Activated CD4-positive, alpha-beta memory T cell treated with anti-CD3 and anti-CD28 coated beads, Interleukin-2, amount 10 ng/mL, durations not matched to agents 7 days and 5 days (primary cell): Measurements from ENCODE around the gene MCUB. TPM values are rescaled to one million over a fixed set of nuclear protein-coding genes. Genes with fewer than 3 reads are reported as not detected.
"Not testable (repeated sequence)": the region's sequence is repeated elsewhere in the genome, so short reads cannot be mapped to it uniquely, and the experiment has no call there.

Experiments
- CTCF ChIA-PET: fragments of 350-600 bp; sonication (Branson Sonifier 250); formaldehyde crosslinking; loops from one replicate; lab custom pipeline; 2021; ENCODE audit warnings: antibody characterized with exemption, inconsistent platforms; lab: Charles Lee
- POLR2A ChIA-PET: fragments of 350-600 bp; sonication (Branson Sonifier 250); formaldehyde crosslinking; loops from one replicate; lab custom pipeline; 2021; ENCODE audit warnings: antibody characterized with exemption; lab: Charles Lee
- DNase-seq: peaks from one replicate; pipeline ENCODE4 v3.0.0-alpha.2; 2020
- H3K27ac Mint-ChIP-seq: one replicate; pipeline ENCODE4 v1.8.0; 2021; ENCODE audit warnings: mild to moderate bottlenecking, mixed read lengths
- H3K27me3 Mint-ChIP-seq: one replicate; pipeline ENCODE4 v1.8.0; 2021; ENCODE audit warnings: mixed read lengths
- H3K36me3 Mint-ChIP-seq: one replicate; pipeline ENCODE4 v1.8.0; 2021; ENCODE audit warnings: low read depth, mixed read lengths
- H3K4me1 Mint-ChIP-seq: one replicate; pipeline ENCODE4 v1.8.0; 2021; ENCODE audit warnings: mixed read lengths
- H3K4me3 Mint-ChIP-seq: one replicate; pipeline ENCODE4 v1.8.0; 2021; ENCODE audit warnings: mild to moderate bottlenecking, mixed read lengths
- H3K9me3 Mint-ChIP-seq: one replicate; pipeline ENCODE4 v1.8.0; 2021; ENCODE audit warnings: mixed read lengths
- total RNA-seq, 2 experiments: library from RNA; stranded (reverse); gene quantifications; one replicate each; pipeline ENCODE4 v1.2.3, GENCODE V29; 2021

MCUB gene
- total RNA-seq, 2 experiments from 2014 or later = 90.6 to 96.9 TPM

DNA sequence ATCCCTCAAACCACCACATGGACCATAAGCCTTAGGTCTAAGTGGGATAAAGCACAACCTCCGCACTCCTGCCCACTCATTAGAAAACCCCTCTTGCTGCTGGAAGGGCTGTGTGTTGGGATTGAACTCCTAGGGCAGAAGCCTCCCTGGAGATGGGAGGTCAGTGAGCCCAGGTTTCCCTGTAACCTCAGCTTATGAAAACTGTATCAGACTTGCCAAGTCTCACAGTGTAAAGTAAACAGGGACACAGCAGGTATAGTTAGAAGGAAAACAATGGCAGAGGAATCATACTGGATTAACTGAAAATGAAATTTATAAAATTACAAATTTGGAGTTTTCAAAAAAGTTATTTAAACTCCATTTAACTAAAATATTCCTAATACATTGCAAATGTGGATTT, 113.3 kb downstream of the MCUB start:
- Mint-ChIP-seq H3K4me3 (no peak overlapping the region), H3K27ac (no peak overlapping the region), H3K9me3 (peaks cover 8% of the 10 kb centered on the region), H3K36me3 (peaks cover 49% of the 10 kb centered on the region), H3K27me3 (no peaks in the 10 kb centered on the region), H3K4me1 (peaks cover 6% of the 10 kb centered on the region)
- CTCF ChIA-PET = interaction anchor here (1.4 kb wide), 1 partner anchor 240 kb away, joined by 3 read pairs; the partner anchor contains the start of gene SEC24B
- POLR2A ChIA-PET = no interaction called here
- DNase-seq = no peak

DNA sequence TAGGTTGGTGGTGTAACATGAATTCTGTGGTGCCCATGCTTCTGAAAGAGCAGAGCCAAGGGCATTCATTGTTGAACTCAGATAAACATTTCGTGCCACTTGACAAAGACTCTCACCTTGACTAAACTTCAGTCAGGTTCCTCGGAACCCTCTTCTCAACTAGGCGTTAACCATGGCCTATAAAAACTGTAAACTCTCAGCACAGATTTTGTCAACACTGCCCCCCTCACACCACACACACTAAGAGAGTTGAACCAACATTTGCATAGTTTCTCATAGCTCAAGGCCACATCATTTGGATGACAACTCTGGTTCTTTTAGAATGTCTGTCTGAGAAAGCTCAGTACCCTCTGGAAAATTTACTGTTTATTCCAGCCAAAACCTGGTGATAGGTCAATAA, 115.1 kb downstream of the MCUB start:
- CTCF ChIA-PET = no interaction called here
- H3K9me3 Mint-ChIP-seq = peaks cover 8% of the 10 kb centered on the region
- H3K4me1 Mint-ChIP-seq = no peaks in the 10 kb centered on the region
- POLR2A ChIA-PET = no interaction called here
- no peak overlapping the region for H3K4me3 Mint-ChIP-seq
- DNase-seq = no peak
- H3K27me3 Mint-ChIP-seq = no peaks in the 10 kb centered on the region
- no peak overlapping the region for H3K27ac Mint-ChIP-seq
- H3K36me3 Mint-ChIP-seq = peaks cover 42% of the 10 kb centered on the region

DNA sequence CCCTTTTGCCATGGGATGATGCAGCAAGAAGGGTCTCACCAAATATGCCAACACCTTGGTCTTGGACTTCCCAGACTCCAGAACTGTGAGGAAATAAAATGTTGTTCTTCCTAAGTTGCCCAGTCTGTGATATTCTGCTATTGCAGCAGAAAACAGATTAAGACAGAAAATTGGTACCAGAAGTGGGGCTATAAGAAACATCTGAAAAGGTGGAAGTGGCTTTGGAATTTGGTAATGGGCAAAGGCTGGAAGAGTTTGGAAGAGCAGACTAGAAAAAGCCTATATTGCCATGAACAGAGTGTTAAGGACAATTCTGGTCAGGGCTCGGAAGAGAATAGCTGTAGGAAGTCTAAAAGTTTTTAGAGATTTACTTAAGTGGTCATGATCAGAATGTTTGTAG, 115.8 kb downstream of the MCUB start:
- Mint-ChIP-seq H3K4me1 (no peaks in the 10 kb centered on the region), H3K27ac (no peak overlapping the region), H3K27me3 (no peaks in the 10 kb centered on the region), H3K9me3 (peaks cover 8% of the 10 kb centered on the region), H3K4me3 (no peak overlapping the region), H3K36me3 (peaks cover 44% of the 10 kb centered on the region)
- no peak for DNase-seq
- ChIA-PET POLR2A (no interaction called here), CTCF (no interaction called here)

DNA sequence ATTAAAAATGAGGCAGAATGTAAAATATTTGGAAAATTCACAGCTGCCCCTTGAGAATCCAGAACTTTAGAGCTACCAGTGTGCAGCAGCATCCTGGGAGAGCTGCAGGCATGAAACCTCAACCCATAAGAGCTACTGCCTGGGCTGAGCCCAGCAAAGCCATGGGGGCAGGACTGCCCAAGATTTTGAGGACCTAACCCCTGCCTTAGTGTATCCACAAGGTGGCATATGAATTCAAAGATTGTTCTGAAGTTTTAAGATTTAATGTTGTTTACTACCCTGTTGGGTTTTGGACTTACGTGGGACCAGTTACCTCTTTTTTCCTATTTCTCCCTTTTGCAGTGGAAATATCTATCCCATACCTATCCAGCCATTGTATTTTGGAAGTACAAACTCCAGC, 116.8 kb downstream of the MCUB start:
- DNase-seq = no peak
- H3K27ac Mint-ChIP-seq = no peak overlapping the region
- peaks cover 2% of the 10 kb centered on the region for H3K9me3 Mint-ChIP-seq
- H3K4me1 Mint-ChIP-seq = peaks cover 6% of the 10 kb centered on the region
- ChIA-PET CTCF (interaction anchor here (1.1 kb wide), 1 partner anchor 14 kb away, joined by 3 read pairs; no protein-coding TSS in a partner anchor), POLR2A (interaction anchor here (0.8 kb wide), 1 partner anchor 117 kb away, joined by 5 read pairs; the partner anchor contains the start of gene MCUB)
- no peak overlapping the region for H3K4me3 Mint-ChIP-seq
- H3K36me3 Mint-ChIP-seq = peaks cover 43% of the 10 kb centered on the region
- no peaks in the 10 kb centered on the region for H3K27me3 Mint-ChIP-seq

DNA sequence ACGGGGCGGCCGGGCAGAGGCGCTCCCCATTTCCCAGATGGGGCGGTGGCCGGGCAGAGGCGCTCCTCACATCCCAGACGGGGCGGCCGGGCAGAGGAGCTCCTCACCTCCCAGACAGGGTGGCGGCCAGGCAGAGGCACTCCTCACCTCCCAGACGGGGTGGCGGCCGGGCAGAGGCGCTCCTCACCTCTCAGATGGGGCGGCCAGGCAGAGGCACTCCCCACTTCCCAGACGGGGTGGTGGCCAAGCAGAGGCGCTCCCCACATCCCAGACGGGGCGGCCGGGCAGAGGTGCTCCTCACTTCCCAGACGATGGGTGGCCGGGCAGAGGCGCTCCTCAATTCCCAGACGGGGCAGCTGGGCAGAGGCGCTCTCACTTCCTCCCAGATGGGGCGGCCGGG, 118.4 kb downstream of the MCUB start:
- H3K27me3 Mint-ChIP-seq, DNase-seq, POLR2A ChIA-PET, H3K27ac Mint-ChIP-seq, CTCF ChIA-PET, H3K4me3 Mint-ChIP-seq, H3K9me3 Mint-ChIP-seq: not testable (repeated sequence)
- peaks cover 52% of the 10 kb centered on the region for H3K36me3 Mint-ChIP-seq
- H3K4me1 Mint-ChIP-seq = peaks cover 22% of the 10 kb centered on the region

DNA sequence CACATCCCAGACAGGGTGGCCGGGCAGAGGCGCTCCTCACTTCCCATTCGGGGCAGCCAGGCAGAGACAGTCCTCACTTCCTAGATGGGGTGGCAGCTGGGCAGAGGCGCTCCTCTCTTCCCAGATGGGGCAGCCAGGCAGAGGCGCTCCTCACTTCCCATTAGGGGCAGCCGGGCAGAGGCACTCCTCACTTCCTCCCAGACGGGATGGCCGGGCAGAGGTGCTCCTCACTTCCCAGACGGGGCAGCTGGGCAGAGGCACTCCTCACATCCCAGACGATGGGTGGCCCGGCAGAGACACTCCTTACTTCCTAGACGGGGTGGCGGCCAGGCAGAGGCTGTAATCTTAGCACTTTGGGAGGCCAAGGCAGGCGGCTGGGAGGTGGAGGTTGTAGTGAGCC, 118.9 kb downstream of the MCUB start:
- H3K4me3 Mint-ChIP-seq, H3K27ac Mint-ChIP-seq, H3K9me3 Mint-ChIP-seq, CTCF ChIA-PET, H3K27me3 Mint-ChIP-seq, DNase-seq, POLR2A ChIA-PET: not testable (repeated sequence)
- Mint-ChIP-seq H3K4me1 (peaks cover 27% of the 10 kb centered on the region), H3K36me3 (peaks cover 52% of the 10 kb centered on the region)

DNA sequence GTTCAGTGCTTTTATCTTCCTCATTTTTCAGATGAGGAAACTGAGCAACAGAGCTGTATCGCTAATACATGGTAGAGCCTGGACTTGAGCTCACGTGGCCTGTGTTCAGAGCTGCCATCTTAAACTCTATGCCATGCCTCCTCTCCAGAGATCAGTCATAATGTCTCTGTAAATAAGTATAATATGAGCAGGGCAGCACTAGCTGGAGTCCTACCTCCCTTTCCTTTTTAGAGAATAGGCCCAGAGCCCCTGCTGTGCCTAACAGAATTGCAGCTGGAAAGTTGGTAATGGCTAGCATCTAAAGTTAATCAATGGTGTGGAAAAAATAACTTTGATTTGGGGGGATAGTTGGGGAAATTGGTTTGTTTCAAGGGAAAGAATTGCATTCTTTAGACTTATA, 122.8 kb downstream of the MCUB start:
- H3K4me3 Mint-ChIP-seq = no peak overlapping the region
- peak overlapping the region; percentile 15 for H3K27ac Mint-ChIP-seq
- H3K4me1 Mint-ChIP-seq = peaks cover 37% of the 10 kb centered on the region
- no peak for DNase-seq
- H3K9me3 Mint-ChIP-seq = no peaks in the 10 kb centered on the region
- CTCF ChIA-PET = no interaction called here
- peaks cover 69% of the 10 kb centered on the region for H3K36me3 Mint-ChIP-seq
- H3K27me3 Mint-ChIP-seq = no peaks in the 10 kb centered on the region
- POLR2A ChIA-PET = interaction anchor here (1.3 to 4.0 kb wide), 2 partner anchors 34 to 122 kb away, joined by 4 to 14 read pairs; partner anchors contain the start of gene MCUB

DNA sequence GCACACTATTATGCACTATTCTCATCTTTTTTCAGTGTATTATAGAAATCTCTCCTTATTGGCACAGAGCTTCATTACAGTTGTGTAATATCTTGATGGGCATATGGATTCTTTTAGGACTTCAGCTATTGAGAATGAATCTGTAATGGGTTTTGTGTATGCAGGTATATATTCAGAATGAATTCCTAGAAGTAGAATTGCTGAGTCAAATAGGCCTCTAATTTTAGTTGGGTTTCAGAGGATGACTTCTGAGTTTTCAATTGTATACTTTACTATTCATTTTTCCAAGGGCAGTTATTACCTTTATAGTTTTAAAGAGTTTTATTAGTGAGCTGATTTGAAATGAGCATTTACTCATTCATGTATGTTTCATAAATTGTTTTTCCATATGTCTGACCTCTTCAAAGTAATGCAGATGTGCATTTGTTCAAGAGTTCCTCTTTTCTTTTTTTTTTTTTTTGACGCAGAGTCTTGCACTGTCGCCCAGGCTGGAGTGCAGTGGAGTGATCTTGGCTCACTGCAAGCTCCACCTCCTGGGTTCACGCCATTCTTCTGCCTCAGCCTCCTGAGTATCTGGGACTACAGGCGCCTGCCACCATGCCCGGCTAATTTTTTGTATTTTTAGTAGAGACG, 123.7 kb downstream of the MCUB start:
- POLR2A ChIA-PET = interaction anchor here (4.0 kb wide), 1 partner anchor 123 kb away, joined by 14 read pairs; the partner anchor contains the start of gene MCUB
- H3K36me3 Mint-ChIP-seq = peaks cover 72% of the 10 kb centered on the region
- no peak for DNase-seq
- peaks cover 37% of the 10 kb centered on the region for H3K4me1 Mint-ChIP-seq
- CTCF ChIA-PET = interaction anchor here (1.2 kb wide), 1 partner anchor 250 kb away, joined by 7 read pairs; the partner anchor contains the start of gene SEC24B
- no peaks in the 10 kb centered on the region for H3K9me3 Mint-ChIP-seq
- no peak overlapping the region for H3K27ac Mint-ChIP-seq
- H3K4me3 Mint-ChIP-seq = no peak overlapping the region
- no peaks in the 10 kb centered on the region for H3K27me3 Mint-ChIP-seq

DNA sequence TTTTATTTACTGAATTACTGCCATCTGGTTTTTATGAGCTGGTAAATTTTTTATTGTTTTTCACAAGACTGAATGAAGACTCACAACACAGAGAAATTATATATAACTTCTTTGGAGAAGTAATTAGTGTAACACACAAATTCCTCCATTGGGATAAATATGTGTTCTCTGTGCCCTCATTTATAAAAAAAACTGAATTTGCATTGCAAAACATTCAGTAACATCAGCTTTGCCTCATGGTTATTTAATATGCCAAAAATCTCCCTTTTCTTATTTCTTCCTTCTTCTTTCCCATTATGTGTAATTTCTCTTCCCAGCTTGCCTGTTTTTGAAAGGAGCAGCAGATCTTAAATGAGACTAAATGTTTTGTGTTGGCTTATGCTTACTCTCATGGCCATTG, 124.7 kb downstream of the MCUB start:
- Mint-ChIP-seq H3K4me1 (peaks cover 37% of the 10 kb centered on the region), H3K36me3 (peaks cover 72% of the 10 kb centered on the region), H3K27me3 (no peaks in the 10 kb centered on the region), H3K27ac (peak overlapping the region; percentile 27), H3K4me3 (no peak overlapping the region), H3K9me3 (no peaks in the 10 kb centered on the region)
- no peak for DNase-seq
- POLR2A ChIA-PET = interaction anchor here (4.0 kb wide), 1 partner anchor 124 kb away, joined by 14 read pairs; the partner anchor contains the start of gene MCUB
- CTCF ChIA-PET = interaction anchor here (1.2 kb wide), 1 partner anchor 251 kb away, joined by 7 read pairs; the partner anchor contains the start of gene SEC24B

DNA sequence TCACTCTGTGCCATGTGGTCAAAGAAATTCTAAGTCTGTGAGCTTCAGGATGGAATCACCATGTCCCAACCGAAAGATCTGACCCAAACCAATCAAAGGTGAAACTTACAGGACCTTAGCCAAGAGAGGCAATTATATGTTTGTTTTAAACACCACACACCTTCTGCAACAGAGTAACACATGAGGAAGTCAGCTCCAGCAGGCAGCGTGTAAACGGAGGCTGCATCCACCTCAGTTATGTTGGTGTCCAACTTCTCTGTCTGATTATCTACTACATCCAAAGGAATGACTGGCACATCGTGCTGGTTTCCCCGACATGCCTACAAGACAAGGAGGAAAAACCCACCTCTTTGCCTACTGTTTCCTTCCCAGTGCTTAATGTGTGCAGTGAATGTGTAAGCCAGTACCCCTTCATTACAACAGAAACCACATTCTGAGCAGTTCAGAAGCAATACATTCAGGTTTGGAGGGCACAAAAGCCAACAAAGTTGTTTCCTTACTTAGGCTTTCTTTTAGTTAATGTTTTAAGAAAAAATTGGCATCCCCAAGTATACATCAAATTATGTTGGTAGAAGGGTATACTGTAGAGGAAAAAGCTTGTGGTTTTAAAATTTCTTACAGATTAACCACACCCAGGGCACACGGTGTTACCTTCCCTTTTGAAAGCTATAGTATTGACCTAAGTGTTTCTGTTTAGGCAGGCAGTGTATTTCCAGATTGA, 130.8 kb downstream of the MCUB start:
- no peaks in the 10 kb centered on the region for H3K27me3 Mint-ChIP-seq
- no peak for DNase-seq
- H3K36me3 Mint-ChIP-seq = peaks cover 68% of the 10 kb centered on the region
- CTCF ChIA-PET = interaction anchor here (0.7 to 2.1 kb wide), 5 partner anchors 9 to 258 kb away, joined by 3 to 12 read pairs (median 3); partner anchors contain the start of genes CASP6 and SEC24B
- H3K9me3 Mint-ChIP-seq = no peaks in the 10 kb centered on the region
- no peak overlapping the region for H3K4me3 Mint-ChIP-seq
- POLR2A ChIA-PET = interaction anchor here (0.8 to 2.9 kb wide), 7 partner anchors 8 to 131 kb away, joined by 3 to 33 read pairs (median 5); partner anchors contain the start of genes CASP6 and MCUB
- peak overlapping the region; percentile 64 for H3K27ac Mint-ChIP-seq
- H3K4me1 Mint-ChIP-seq = peaks cover 35% of the 10 kb centered on the region

DNA sequence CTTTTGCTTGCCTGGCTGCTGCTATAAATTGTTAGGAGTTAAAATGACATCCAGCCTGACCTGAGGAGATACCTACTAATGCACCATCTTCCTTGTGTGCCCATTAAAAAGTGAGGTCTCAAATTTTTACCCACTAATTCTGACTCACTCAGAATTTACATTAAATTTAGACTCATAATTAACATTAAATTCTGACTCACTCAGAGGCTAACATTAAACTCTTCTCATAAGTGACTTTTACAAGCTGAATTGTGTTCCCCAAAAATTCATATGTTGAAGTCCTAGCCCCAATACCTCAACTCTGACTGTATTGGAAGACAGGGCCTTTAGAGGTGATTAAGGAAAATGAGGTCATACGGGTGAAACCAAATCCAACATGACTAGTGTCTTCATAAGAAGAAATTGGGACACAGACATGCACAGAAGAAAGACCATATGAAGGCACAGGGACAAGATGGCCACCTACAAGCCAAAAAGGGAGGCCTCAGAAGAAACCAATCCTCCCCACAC, 131.4 kb downstream of the MCUB start:
- H3K27me3 Mint-ChIP-seq = no peaks in the 10 kb centered on the region
- H3K27ac Mint-ChIP-seq = peak overlapping the region; percentile 64
- POLR2A ChIA-PET = interaction anchor here (1.0 to 2.9 kb wide), 6 partner anchors 10 to 132 kb away, joined by 3 to 33 read pairs (median 6); partner anchors contain the start of genes CASP6 and MCUB
- no peaks in the 10 kb centered on the region for H3K9me3 Mint-ChIP-seq
- CTCF ChIA-PET = interaction anchor here (0.7 to 2.1 kb wide), 3 partner anchors 9 to 258 kb away, joined by 3 to 12 read pairs (median 6); partner anchors contain the start of genes CASP6 and SEC24B
- H3K36me3 Mint-ChIP-seq = peaks cover 68% of the 10 kb centered on the region
- H3K4me1 Mint-ChIP-seq = peaks cover 35% of the 10 kb centered on the region
- H3K4me3 Mint-ChIP-seq = no peak overlapping the region
- DNase-seq = no peak

DNA sequence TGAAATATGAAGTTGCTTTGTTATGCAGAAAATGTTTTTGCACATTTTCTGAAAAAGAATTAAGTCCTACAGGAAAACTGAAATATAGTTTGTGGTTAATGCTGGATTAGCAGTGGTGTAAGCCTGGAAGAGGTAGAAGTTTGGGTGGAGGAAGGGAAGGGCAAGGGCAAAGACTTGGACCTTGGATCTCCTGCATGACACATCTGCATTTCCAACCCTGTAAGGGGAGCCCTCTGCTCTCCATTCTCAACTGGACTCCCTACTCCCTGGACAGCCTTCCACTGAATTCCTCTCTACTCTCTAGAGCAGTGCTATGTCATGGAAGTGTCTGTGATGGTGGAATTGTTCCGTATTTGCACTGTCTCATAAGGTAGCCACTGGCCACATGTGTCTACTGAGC, 138.6 kb downstream of the MCUB start:
- no peak overlapping the region for H3K4me3 Mint-ChIP-seq
- DNase-seq = no peak
- H3K27ac Mint-ChIP-seq = no peak overlapping the region
- ChIA-PET POLR2A (interaction anchor here (0.8 kb wide), 1 partner anchor 8 kb away, joined by 3 read pairs; no protein-coding TSS in a partner anchor), CTCF (interaction anchor here (1.0 kb wide), 1 partner anchor 266 kb away, joined by 3 read pairs; no protein-coding TSS in a partner anchor)
- H3K27me3 Mint-ChIP-seq = no peaks in the 10 kb centered on the region
- H3K36me3 Mint-ChIP-seq = peaks cover 59% of the 10 kb centered on the region
- H3K9me3 Mint-ChIP-seq = no peaks in the 10 kb centered on the region
- H3K4me1 Mint-ChIP-seq = peaks cover 36% of the 10 kb centered on the region
